Gastroesophageal sphincter (tissue), 2 donors: ENCODE data around the gene TOP3A.

ENCODE experiments used
- POLR2A ChIP-seq, 2 donors: fragments of 450-650 bp; IDR thresholded peaks; one replicate each; pipeline ENCODE4 v1.6.1; 2017; ENCODE audit warnings: antibody characterized with exemption in 2 of 2, mild to moderate bottlenecking in 2 of 2, moderate library complexity in 1 of 2
- POLR2AphosphoS5 ChIP-seq: sonication (generic); formaldehyde crosslinking; IDR thresholded peaks from one replicate; pipeline ENCODE4 v1.6.1; 2017; ENCODE audit warnings: antibody characterized with exemption

GRCh38 chr17:18323507-18324139, 8.8 kb upstream of the TOP3A start:
- TF ChIP-seq POLR2A (IDR thresholded peaks at IDR 0.05) (no peak), POLR2AphosphoS5 (no peak)
